AG09309 (cell line): Measurements from ENCODE around the gene DSC2.

Experiments
- DNase-seq: peaks from one replicate; pipeline ENCODE4 v3.0.0-alpha.2; 2010; ENCODE audit warnings: low read depth
- H3K4me3 ChIP-seq: 2 replicates; pipeline ENCODE4 v1.5.1; 2011; ENCODE audit warnings: mild to moderate bottlenecking, low read depth, low read length, moderate library complexity; ENCODE audit not compliant: control insufficient read depth
- TF ChIP-seq, protein P1 (sequence below): IDR thresholded peaks from 2 replicates; pipeline ENCODE4 v1.5.1; 2011; ENCODE audit warnings: mild to moderate bottlenecking, low read depth, low read length, inconsistent platforms; ENCODE audit not compliant: insufficient read depth, control insufficient read depth; ENCODE audit errors: missing control alignments

The DSC2 gene

DNA sequence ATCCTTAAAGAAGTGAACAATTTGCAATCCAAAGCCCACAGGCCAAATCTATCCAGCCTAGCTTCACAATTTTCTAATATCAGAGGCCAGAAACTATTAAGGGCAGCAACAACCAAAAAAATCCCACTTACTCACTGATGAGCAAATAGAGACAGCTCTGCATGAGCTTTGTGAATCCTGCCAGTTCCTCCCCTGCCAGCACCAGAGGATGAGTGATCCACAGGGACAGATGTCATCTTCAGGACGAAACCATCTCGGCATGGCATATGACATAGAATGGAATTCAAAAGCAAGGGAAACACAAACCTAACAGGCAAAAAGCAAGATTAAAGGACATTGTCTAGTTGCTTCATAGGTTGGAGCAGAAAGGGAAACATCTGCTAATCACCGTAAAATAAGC lies 2.2 kb upstream of the DSC2 start:
- TF ChIP-seq, protein P1, sequence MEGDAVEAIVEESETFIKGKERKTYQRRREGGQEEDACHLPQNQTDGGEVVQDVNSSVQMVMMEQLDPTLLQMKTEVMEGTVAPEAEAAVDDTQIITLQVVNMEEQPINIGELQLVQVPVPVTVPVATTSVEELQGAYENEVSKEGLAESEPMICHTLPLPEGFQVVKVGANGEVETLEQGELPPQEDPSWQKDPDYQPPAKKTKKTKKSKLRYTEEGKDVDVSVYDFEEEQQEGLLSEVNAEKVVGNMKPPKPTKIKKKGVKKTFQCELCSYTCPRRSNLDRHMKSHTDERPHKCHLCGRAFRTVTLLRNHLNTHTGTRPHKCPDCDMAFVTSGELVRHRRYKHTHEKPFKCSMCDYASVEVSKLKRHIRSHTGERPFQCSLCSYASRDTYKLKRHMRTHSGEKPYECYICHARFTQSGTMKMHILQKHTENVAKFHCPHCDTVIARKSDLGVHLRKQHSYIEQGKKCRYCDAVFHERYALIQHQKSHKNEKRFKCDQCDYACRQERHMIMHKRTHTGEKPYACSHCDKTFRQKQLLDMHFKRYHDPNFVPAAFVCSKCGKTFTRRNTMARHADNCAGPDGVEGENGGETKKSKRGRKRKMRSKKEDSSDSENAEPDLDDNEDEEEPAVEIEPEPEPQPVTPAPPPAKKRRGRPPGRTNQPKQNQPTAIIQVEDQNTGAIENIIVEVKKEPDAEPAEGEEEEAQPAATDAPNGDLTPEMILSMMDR, result no peak
- H3K4me3 ChIP-seq, result no peak overlapping the region
- no peak for DNase-seq

GRCh38 chr18:31103423-31103822 lies 1.2 kb upstream of the DSC2 start:
- TF ChIP-seq, protein P1, result no peak
- no peak overlapping the region for H3K4me3 ChIP-seq
- DNase-seq, result no peak

DNA sequence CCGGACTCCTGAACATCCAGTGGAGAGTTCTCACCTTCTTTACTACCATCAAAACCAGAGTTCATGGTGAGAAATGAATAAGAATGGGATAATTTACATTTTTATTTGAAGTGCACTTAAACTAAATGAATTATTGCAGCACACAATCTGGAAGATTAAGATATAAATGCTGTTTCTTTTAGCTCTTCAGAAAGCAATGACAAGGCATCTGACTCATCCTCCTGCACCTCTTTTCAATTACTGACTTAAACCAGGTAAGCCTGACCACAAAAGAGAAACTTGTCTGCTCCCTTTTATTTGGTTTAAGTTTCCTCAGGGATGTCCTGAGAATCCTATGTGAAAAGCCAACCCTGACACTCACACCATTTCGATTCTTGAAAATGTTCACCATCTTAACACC lies 720 bp upstream of the DSC2 start:
- TF ChIP-seq, protein P1, result no peak
- no peak for DNase-seq
- no peak overlapping the region for H3K4me3 ChIP-seq

- H3K4me3 ChIP-seq, result no peak overlapping the region
- no peak for DNase-seq
- TF ChIP-seq, protein P1, result no peak
Observed at GRCh38 chr18:31101183-31102024, 817 bp downstream of the DSC2 start.

DNA sequence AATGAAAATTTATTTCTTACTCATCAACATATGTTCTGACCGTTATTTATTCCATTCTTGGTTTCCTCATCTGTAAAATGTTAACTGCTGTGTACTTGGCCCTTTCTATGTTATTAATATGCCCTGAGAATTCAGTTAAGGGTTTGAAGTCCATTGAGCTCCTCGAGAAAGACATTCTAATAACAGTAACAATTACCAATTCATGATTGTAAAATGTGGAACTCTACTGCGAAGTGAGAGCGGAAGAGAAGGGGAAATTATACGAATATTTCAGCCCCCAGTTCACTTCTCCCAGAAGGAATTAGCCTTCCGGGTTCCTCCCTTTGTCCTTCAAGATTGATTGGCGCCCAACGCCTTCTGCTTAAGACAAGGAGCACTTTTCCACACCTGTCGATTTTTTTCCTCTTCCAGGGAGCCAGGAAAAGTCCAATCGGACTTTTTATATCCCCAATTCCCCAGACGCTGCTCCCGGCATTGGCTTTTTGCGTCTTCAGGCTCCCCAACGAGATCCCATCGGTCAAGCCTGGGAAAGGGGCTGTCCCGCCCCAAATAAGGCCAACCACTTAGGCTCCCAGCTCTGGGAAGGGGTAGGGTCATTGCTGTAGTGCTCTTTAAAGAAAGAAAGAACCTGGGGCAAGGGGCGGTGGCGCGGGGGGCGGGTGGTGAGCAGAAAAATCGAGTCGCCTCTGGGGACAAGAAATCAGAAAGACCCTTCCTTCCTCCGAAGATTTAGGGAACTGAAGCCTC lies 1.6 kb downstream of the DSC2 start:
- H3K4me3 ChIP-seq, result no peak overlapping the region
- TF ChIP-seq, protein P1, result no peak
- DNase-seq, result no peak

DNA sequence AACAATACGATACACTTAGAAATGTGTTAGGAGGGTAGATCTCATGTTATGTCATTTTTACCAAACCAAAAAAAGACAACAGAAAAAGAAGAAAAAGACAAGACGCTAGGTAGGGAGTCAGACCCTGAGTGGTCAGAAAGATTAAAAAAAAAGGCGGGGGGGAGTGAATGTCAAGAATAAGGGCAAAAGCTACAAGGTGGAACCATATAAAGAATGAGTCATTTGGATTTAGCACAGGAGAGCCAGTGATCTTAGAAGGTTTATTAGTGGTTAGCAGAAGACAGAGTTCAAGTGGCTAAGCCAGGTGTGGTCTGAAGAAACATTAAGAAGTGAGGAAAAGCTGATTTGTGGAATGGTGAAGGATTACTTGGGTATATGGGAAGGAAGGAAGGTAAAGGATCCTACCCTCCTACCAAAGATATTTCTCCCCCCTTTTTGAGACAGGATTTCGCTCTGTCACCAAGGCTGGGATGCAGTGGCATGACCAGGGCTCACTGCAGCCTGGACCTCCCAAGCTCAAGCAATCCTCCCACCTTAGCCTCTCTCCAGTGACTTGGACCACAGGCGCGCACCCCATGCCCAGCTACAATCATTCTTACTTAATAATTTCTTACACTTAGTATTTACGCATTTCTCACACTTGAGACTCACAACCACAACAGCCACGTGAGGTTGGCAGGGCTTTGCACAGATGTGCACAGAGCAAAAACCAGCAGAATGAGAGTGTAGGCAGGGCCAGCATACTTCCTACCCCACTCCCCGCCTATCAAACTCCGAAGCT lies 2.6 kb downstream of the DSC2 start:
- H3K4me3 ChIP-seq, result no peak overlapping the region
- no peak for DNase-seq
- TF ChIP-seq, protein P1, result no peak
